ENCODE data around the gene UBXN1. TPM values are rescaled to one million over a fixed set of nuclear protein-coding genes. Genes with fewer than 3 reads are reported as not detected.

The UBXN1 gene
- total and polyA plus RNA-seq, 10 of the 15 experiments (the other 5 are each of a cell fraction or from before 2014, with no cell fraction given) = 7.0 to 173 (median 106) TPM

DNA sequence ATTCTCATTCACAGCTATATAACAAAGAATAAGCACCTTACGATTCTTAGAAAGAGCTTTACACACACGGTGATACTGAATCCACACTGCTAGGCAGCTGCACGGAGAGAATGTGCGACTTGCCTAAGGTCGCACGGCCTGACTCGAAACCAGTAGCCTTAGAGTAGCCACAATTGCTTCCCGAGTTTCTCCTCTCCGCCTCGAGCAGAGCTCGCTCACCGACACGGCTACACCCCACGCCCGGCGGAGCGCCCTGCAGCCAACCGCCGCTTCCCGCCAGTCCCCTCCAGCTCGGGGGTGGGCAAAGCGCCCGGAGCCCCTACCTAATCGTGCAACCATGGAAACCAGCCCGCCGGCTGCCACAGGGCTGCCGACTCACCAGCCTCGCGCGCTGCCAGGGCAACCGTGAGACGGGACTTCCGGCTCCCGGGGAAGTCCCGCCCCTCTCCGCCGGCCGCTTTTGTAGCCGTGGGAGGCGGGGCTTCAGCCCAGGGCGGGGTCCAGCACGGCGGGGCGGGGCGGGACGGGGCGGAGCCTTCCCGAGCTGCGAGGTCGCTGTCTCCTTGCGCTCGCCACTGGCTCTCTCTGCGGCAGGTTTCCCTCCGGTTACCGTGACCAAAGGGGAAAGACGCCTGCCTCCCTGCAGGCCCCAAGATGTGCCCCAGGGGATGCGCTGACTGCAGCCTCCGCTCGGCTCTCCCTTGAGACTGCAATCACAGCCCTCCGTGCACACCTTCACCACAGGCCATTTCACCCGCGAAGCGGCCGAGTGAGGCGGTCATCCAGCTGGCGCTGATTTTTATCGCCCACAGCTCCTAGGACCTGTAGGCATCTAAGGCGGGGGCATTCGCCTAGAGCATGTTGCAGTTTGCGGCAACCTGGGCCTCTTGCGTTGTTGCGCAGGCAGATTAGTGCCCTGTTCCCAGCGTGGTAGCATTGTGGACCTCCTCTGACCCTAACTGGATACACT is 27.3 kb upstream of the UBXN1 start (continued):
- TF ChIP-seq, protein P1, sequence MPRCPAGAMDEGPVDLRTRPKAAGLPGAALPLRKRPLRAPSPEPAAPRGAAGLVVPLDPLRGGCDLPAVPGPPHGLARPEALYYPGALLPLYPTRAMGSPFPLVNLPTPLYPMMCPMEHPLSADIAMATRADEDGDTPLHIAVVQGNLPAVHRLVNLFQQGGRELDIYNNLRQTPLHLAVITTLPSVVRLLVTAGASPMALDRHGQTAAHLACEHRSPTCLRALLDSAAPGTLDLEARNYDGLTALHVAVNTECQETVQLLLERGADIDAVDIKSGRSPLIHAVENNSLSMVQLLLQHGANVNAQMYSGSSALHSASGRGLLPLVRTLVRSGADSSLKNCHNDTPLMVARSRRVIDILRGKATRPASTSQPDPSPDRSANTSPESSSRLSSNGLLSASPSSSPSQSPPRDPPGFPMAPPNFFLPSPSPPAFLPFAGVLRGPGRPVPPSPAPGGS (IDR thresholded peaks at IDR 0.05; ENCODE audit: borderline replicate concordance, insufficient read depth, low read depth, low read length, poor library complexity, severe bottlenecking) = peak; percentile 58
- TF ChIP-seq CBFB (IDR thresholded peaks at IDR 0.05; ENCODE audit: low read depth) (no peak), NFYA (IDR thresholded peaks at IDR 0.05; ENCODE audit: borderline replicate concordance, low read depth, low read length) (no peak), CHD4 (IDR thresholded peaks at IDR 0.05) (no peak), ZZZ3 (IDR thresholded peaks at IDR 0.05; ENCODE audit: control insufficient read depth, insufficient read length, low read depth) (no peak), TCF12 (IDR thresholded peaks at IDR 0.05; ENCODE audit: low read depth, low read length) (no peak), HCFC1 (IDR thresholded peaks at IDR 0.05; ENCODE audit: low read length) (no peak), TARDBP (IDR thresholded peaks at IDR 0.05; ENCODE audit: borderline replicate concordance) (no peak), SIX5 (IDR thresholded peaks at IDR 0.05; ENCODE audit: low read depth, low read length, severe bottlenecking) (no peak), POU2F2 (IDR thresholded peaks at IDR 0.05; ENCODE audit: borderline replicate concordance, low read depth, low read length) (no peak), MYC (IDR thresholded peaks at IDR 0.05; ENCODE audit: insufficient read depth, insufficient read length, insufficient replicate concordance, low read length, severe bottlenecking) (no peak), PML (IDR thresholded peaks at IDR 0.05; ENCODE audit: low read length) (no peak; the same call in 1 of the 2 replicates), GATAD2B (conservative IDR thresholded peaks at IDR 0.05; ENCODE audit: low read depth) (peak; percentile 19; the same call in 1 of the 2 replicates), RBBP5 (conservative IDR thresholded peaks at IDR 0.05) (no peak), SUPT20H (IDR thresholded peaks at IDR 0.05; ENCODE audit: borderline replicate concordance, control insufficient read depth, low read depth, low read length) (no peak), CBX3 (IDR thresholded peaks at IDR 0.05; ENCODE audit: borderline replicate concordance, low read depth) (no peak), NFIC (IDR thresholded peaks at IDR 0.05; ENCODE audit: low read depth, low read length) (no peak)
- TF ChIP-seq, protein P2, sequence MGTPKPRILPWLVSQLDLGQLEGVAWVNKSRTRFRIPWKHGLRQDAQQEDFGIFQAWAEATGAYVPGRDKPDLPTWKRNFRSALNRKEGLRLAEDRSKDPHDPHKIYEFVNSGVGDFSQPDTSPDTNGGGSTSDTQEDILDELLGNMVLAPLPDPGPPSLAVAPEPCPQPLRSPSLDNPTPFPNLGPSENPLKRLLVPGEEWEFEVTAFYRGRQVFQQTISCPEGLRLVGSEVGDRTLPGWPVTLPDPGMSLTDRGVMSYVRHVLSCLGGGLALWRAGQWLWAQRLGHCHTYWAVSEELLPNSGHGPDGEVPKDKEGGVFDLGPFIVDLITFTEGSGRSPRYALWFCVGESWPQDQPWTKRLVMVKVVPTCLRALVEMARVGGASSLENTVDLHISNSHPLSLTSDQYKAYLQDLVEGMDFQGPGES (IDR thresholded peaks at IDR 0.05) = no peak
- TF ChIP-seq, protein P3, sequence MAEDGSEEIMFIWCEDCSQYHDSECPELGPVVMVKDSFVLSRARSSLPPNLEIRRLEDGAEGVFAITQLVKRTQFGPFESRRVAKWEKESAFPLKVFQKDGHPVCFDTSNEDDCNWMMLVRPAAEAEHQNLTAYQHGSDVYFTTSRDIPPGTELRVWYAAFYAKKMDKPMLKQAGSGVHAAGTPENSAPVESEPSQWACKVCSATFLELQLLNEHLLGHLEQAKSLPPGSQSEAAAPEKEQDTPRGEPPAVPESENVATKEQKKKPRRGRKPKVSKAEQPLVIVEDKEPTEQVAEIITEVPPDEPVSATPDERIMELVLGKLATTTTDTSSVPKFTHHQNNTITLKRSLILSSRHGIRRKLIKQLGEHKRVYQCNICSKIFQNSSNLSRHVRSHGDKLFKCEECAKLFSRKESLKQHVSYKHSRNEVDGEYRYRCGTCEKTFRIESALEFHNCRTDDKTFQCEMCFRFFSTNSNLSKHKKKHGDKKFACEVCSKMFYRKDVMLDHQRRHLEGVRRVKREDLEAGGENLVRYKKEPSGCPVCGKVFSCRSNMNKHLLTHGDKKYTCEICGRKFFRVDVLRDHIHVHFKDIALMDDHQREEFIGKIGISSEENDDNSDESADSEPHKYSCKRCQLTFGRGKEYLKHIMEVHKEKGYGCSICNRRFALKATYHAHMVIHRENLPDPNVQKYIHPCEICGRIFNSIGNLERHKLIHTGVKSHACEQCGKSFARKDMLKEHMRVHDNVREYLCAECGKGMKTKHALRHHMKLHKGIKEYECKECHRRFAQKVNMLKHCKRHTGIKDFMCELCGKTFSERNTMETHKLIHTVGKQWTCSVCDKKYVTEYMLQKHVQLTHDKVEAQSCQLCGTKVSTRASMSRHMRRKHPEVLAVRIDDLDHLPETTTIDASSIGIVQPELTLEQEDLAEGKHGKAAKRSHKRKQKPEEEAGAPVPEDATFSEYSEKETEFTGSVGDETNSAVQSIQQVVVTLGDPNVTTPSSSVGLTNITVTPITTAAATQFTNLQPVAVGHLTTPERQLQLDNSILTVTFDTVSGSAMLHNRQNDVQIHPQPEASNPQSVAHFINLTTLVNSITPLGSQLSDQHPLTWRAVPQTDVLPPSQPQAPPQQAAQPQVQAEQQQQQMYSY (CRISPR knock-in tag; IDR thresholded peaks at IDR 0.05) = no peak
- TF ChIP-seq, protein P4, sequence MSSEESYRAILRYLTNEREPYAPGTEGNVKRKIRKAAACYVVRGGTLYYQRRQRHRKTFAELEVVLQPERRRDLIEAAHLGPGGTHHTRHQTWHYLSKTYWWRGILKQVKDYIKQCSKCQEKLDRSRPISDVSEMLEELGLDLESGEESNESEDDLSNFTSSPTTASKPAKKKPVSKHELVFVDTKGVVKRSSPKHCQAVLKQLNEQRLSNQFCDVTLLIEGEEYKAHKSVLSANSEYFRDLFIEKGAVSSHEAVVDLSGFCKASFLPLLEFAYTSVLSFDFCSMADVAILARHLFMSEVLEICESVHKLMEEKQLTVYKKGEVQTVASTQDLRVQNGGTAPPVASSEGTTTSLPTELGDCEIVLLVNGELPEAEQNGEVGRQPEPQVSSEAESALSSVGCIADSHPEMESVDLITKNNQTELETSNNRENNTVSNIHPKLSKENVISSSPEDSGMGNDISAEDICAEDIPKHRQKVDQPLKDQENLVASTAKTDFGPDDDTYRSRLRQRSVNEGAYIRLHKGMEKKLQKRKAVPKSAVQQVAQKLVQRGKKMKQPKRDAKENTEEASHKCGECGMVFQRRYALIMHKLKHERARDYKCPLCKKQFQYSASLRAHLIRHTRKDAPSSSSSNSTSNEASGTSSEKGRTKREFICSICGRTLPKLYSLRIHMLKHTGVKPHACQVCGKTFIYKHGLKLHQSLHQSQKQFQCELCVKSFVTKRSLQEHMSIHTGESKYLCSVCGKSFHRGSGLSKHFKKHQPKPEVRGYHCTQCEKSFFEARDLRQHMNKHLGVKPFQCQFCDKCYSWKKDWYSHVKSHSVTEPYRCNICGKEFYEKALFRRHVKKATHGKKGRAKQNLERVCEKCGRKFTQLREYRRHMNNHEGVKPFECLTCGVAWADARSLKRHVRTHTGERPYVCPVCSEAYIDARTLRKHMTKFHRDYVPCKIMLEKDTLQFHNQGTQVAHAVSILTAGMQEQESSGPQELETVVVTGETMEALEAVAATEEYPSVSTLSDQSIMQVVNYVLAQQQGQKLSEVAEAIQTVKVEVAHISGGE (CRISPR knock-in tag; IDR thresholded peaks at IDR 0.05) = no peak
